HepG2 (cell line): ENCODE data around the gene CROT. TPM values are rescaled to one million over a fixed set of nuclear protein-coding genes. Genes with fewer than 3 reads are reported as not detected.

Source experiments
- ATAC-seq: fragments of 200-7000 bp; cut with Tn5 transposase; 3 replicates; pipeline ENCODE4 v1.9.1; 2020; ENCODE audit warnings: mild to moderate bottlenecking, moderate library complexity
- BruUV-seq: library from RNA; stranded (reverse); fragments of 400-500 nt; replicated peaks from 2 replicates; lab custom pipeline; 2021; lab: Mats Ljungman, UMichigan
- CTCF ChIA-PET: fragments of 300-600 bp; formaldehyde crosslinking; extraction: SDS; loops from one replicate; lab custom pipeline; 2021; ENCODE audit warnings: low total read pairs, inconsistent platforms, low intra/inter-chr PET ratio; lab: Yijun Ruan, JAX
- POLR2A ChIA-PET: fragments of 350-600 bp; sonication (Branson Sonifier 250); formaldehyde crosslinking; loops from one replicate; lab custom pipeline; 2020; ENCODE audit warnings: antibody characterized with exemption, inconsistent platforms; lab: Yijun Ruan, JAX
- DNase-seq: peaks from one replicate; pipeline ENCODE4 v3.0.0-alpha.2; 2015; ENCODE audit warnings: low spot score
- FAIRE-seq: peaks from 3 replicates; lab custom pipeline; 2011; peaks lifted over from hg19 to GRCh38; lab: Jason Lieb, UNC
- H2AFZ ChIP-seq: one replicate; pipeline ENCODE4 v1.6.1; 2011; ENCODE audit warnings: low read length, inconsistent platforms
- H3K27ac ChIP-seq: fragments of 300-600 bp; 3 replicates; pipeline ENCODE4 v1.8.0; 2011; ENCODE audit warnings: mixed run types, mild to moderate bottlenecking, mixed read lengths, low read length, inconsistent platforms; ENCODE audit not compliant: insufficient read depth; ENCODE audit errors: extremely low read length
- H3K27me3 ChIP-seq, 2 experiments: fragments of 200-600 bp in 1 of 2; 2 replicates in 1 of 2; 3 replicates in 1 of 2; pipeline versions ENCODE4 v1.6.0 to v1.8.0; 2011; ENCODE audit warnings: low read length in 2 of 2, mild to moderate bottlenecking in 2 of 2, moderate library complexity in 2 of 2, inconsistent platforms in 1 of 2; ENCODE audit not compliant: insufficient read depth in 2 of 2, control insufficient read depth in 1 of 2
- H3K36me3 ChIP-seq, 2 experiments: fragments of 200-600 bp in 1 of 2; replicated peaks in 1 of 2; 2 replicates in 1 of 2; 3 replicates in 1 of 2; pipeline versions ENCODE4 v1.5.1 to v1.8.0; 2011; ENCODE audit warnings: low read length in 2 of 2, inconsistent platforms in 1 of 2; ENCODE audit not compliant: insufficient read depth in 2 of 2, control insufficient read depth in 1 of 2
- H3K4me1 ChIP-seq: 2 replicates; pipeline ENCODE4 v1.5.1; 2012; ENCODE audit warnings: low read length, inconsistent platforms; ENCODE audit not compliant: insufficient read depth
- H3K4me2 ChIP-seq: 2 replicates; pipeline ENCODE4 v1.6.0; 2011; ENCODE audit warnings: low read depth, low read length, inconsistent platforms
- H3K4me3 ChIP-seq, 3 experiments: fragments of 200-600 bp in 1 of 3; sonication (generic), shearing (Covaris generic) in 1 of 3; replicated peaks in 1 of 3; 2 replicates each; pipeline ENCODE4 v1.5.1; 2011 to 2016; ENCODE audit warnings: low read length in 3 of 3, inconsistent platforms in 2 of 3, low read depth in 2 of 3, mild to moderate bottlenecking in 2 of 3, control low read depth in 1 of 3, mixed read lengths in 1 of 3; ENCODE audit not compliant: insufficient read depth in 1 of 3
- H3K79me2 ChIP-seq: one replicate; pipeline ENCODE4 v1.6.1; 2011; ENCODE audit warnings: low read length, inconsistent platforms; ENCODE audit not compliant: insufficient read depth
- H3K9ac ChIP-seq: 2 replicates; pipeline ENCODE4 v1.6.0; 2011; ENCODE audit warnings: mild to moderate bottlenecking, low read depth, low read length, inconsistent platforms; ENCODE audit not compliant: insufficient read depth
- H3K9me3 ChIP-seq: 2 replicates; pipeline ENCODE4 v1.5.1; 2012; ENCODE audit warnings: mild to moderate bottlenecking, low read length
- H4K20me1 ChIP-seq: 2 replicates; pipeline ENCODE4 v1.6.0; 2011; ENCODE audit warnings: inconsistent platforms, mild to moderate bottlenecking, low read length, moderate library complexity; ENCODE audit not compliant: insufficient read depth
- MIER2 ChIP-seq: IDR thresholded peaks from 2 replicates; pipeline ENCODE4 v1.6.1; 2016; ENCODE audit warnings: missing biosample characterization, missing genetic modification reagents
- PAF1 ChIP-seq: IDR thresholded peaks from 2 replicates; pipeline ENCODE4 v1.6.1; 2016; ENCODE audit warnings: missing genetic modification reagents, missing compliant biosample characterization
- PATZ1 ChIP-seq: sonication (generic); formaldehyde crosslinking; IDR thresholded peaks from 2 replicates; pipeline ENCODE4 v1.4.0; 2020; ENCODE audit warnings: missing genetic modification reagents
- PAXIP1 ChIP-seq: sonication (generic); formaldehyde crosslinking; conservative IDR thresholded peaks from 2 replicates; pipeline ENCODE4 v1.4.0; 2020; ENCODE audit warnings: mild to moderate bottlenecking, missing genetic modification reagents, moderate library complexity
- PRMT3 ChIP-seq: sonication (generic); formaldehyde crosslinking; IDR thresholded peaks from 2 replicates; pipeline ENCODE4 v1.8.1; 2022; ENCODE audit warnings: low read depth, mild to moderate bottlenecking, moderate library complexity, missing genetic modification reagents, borderline replicate concordance
- SP1 ChIP-seq, 2 experiments: fragments of 450-650 bp in 1 of 2; sonication (generic) in 1 of 2; formaldehyde crosslinking in 1 of 2; IDR thresholded peaks; 2 replicates each; pipeline versions ENCODE4 v1.4.0 to v1.6.1; 2016 to 2020; ENCODE audit warnings: missing genetic modification reagents in 1 of 2
- ZBTB7B ChIP-seq: sonication (generic); formaldehyde crosslinking; IDR thresholded peaks from 2 replicates; pipeline ENCODE4 v1.4.0; 2020; ENCODE audit warnings: missing genetic modification reagents
- ZFYVE20 ChIP-seq: sonication (generic); formaldehyde crosslinking; IDR thresholded peaks from 2 replicates; pipeline ENCODE4 v1.8.0; 2023; ENCODE audit warnings: low read depth, mild to moderate bottlenecking, moderate library complexity, missing genetic modification reagents, borderline replicate concordance
- ZMYM3 ChIP-seq: sonication (generic); formaldehyde crosslinking; IDR thresholded peaks from 2 replicates; pipeline ENCODE4 v1.5.1; 2020; ENCODE audit warnings: mild to moderate bottlenecking, missing genetic modification reagents
- ZNF44 ChIP-seq: sonication (generic); formaldehyde crosslinking; IDR thresholded peaks from 2 replicates; pipeline ENCODE4 v1.5.1; 2020; ENCODE audit warnings: mild to moderate bottlenecking, missing genetic modification reagents
- ZNF558 ChIP-seq: sonication (generic); formaldehyde crosslinking; IDR thresholded peaks from 2 replicates; pipeline ENCODE4 v1.9.0; 2022; ENCODE audit warnings: mild to moderate bottlenecking, missing genetic modification reagents, borderline replicate concordance
- ZNF564 ChIP-seq: sonication (generic); formaldehyde crosslinking; IDR thresholded peaks from 2 replicates; pipeline ENCODE4 v1.8.1; 2023; ENCODE audit warnings: mild to moderate bottlenecking, missing genetic modification reagents
- in situ Hi-C: cut with HindIII; loops from 2 replicates; pipeline ENCODE4 v1.10.0; 2017; ENCODE audit warnings: low pct_unique_long_range_greater_than_20kb; ENCODE audit not compliant: extremely low pct_ligation_motif_present
- intact Hi-C: fragments of 100-400 bp; cut with micrococcal nuclease; formaldehyde crosslinking; loops from one replicate; pipeline ENCODE4 v1.10.0; 2022; ENCODE audit not compliant: unreplicated experiment
- polyA plus RNA-seq, 8 experiments: library from polyadenylated mRNA; depleted of rRNA in 3 of 8; stranded (reverse) in 7 of 8; unstranded in 1 of 8; fragments of >200 nt; fragmentation: Illumina TruSeq in 4 of 8; extraction: Trizol in 4 of 8; gene quantifications; 2 replicates each; pipeline versions ENCODE4 v1.2.1 to v1.2.3, GENCODE V29; 2011 to 2016; ENCODE audit warnings: low read depth in 4 of 8, missing spikeins in 1 of 8, mixed read lengths in 1 of 8; ENCODE audit not compliant: insufficient read depth in 1 of 8
- total RNA-seq, 5 experiments: library from RNA; depleted of rRNA; stranded (reverse); fragments of >200 nt; fragmentation: Illumina TruSeq; extraction: Trizol; gene quantifications; 2 replicates each; pipeline ENCODE4 v1.2.3, GENCODE V29; 2016; ENCODE audit warnings: low read depth in 1 of 5

CROT gene
- total and polyA plus RNA-seq, 2 of the 13 experiments (the other 11 are each of a cell fraction or from before 2014, with no cell fraction given): 5.0 to 13.7 TPM

GRCh38 chr7:87435546-87435945 is 90.1 kb downstream of the CROT start:
- Histone ChIP-seq H3K4me3 (no peak overlapping the region), H4K20me1 (no peaks in the 10 kb centered on the region), H3K9me3 (no peaks in the 10 kb centered on the region), H3K9ac (no peak overlapping the region), H3K79me2 (no peaks in the 10 kb centered on the region), H3K27ac (no peak overlapping the region), H3K27me3 (no peaks in the 10 kb centered on the region), H3K4me2 (no peak overlapping the region), H3K36me3 (peaks cover 1 to 52% of the 10 kb centered on the region in 2 experiments; a peak in 4 of 5 replicates), H2AFZ (no peak overlapping the region), H3K4me1 (no peaks in the 10 kb centered on the region)
- intact Hi-C loops: no loop called here
- ATAC-seq: no peak
- FAIRE-seq: no peak
- TF ChIP-seq ZNF564 (CRISPR knock-in tag): no peak
- no peak for TF ChIP-seq MIER2 (CRISPR knock-in tag)
- TF ChIP-seq ZFYVE20: no peak
- no peak for TF ChIP-seq PATZ1 (CRISPR knock-in tag)
- no peak for TF ChIP-seq PAF1 (CRISPR knock-in tag)
- no peak for TF ChIP-seq ZNF44
- TF ChIP-seq ZBTB7B: no peak
- no peak for TF ChIP-seq PRMT3 (CRISPR knock-in tag)
- no peak for TF ChIP-seq ZNF558
- TF ChIP-seq ZMYM3 (CRISPR knock-in tag): no peak
- TF ChIP-seq SP1 (IDR thresholded peaks at IDR 0.05): no peak
- no peak for TF ChIP-seq SP1 (CRISPR knock-in tag; IDR thresholded peaks at IDR 0.05)
- TF ChIP-seq PAXIP1: no peak
- in situ Hi-C loops: no loop called here
- CTCF ChIA-PET: no interaction called here
- no peak for DNase-seq
- BruUV-seq: no TSS peak
- POLR2A ChIA-PET: no interaction called here
